HG02588 (cell line): ENCODE results near the gene SLC35B2.

Experiments used
- ATAC-seq: cut with Tn5 transposase; IDR thresholded peaks from one replicate; pipeline ENCODE4 v1.9.1; 2021; ENCODE audit warnings: mild to moderate bottlenecking, moderate library complexity; ENCODE audit not compliant: unreplicated experiment

SLC35B2 gene

GRCh38 chr6:44255105-44255808 is 2.1 kb downstream of the SLC35B2 start:
- no peak for ATAC-seq

- no peak for ATAC-seq
These were observed 2.9 kb downstream of the SLC35B2 start for GRCh38 chr6:44254191-44255104.

GRCh38 chr6:44253307-44254101 is 3.8 kb downstream of the SLC35B2 start:
- ATAC-seq: no peak

- no peak for ATAC-seq
These were observed 5.5 kb downstream of the SLC35B2 start for GRCh38 chr6:44251576-44252524.

GRCh38 chr6:44250718-44251123 is 6.6 kb downstream of the SLC35B2 start:
- no peak for ATAC-seq

GRCh38 chr6:44250067-44250717 is 7.1 kb downstream of the SLC35B2 start:
- no peak for ATAC-seq

GRCh38 chr6:44249082-44249748 is 8.1 kb downstream of the SLC35B2 start:
- ATAC-seq: no peak

GRCh38 chr6:44248579-44248978 is 8.7 kb downstream of the SLC35B2 start:
- ATAC-seq: no peak

- ATAC-seq: peak; percentile 32
These were observed 9.7 kb downstream of the SLC35B2 start for GRCh38 chr6:44247338-44248302.

GRCh38 chr6:44246663-44247337 is 10.5 kb downstream of the SLC35B2 start, which contains the start of gene HSP90AB1:
HSP90AB1 (plus strand) TSS chr6:44247101; CDS start chr6:44248630, 1,529 bp downstream.
- ATAC-seq: peak; percentile 56

- ATAC-seq: peak; percentile 53
These were observed 11.2 kb downstream of the SLC35B2 start for GRCh38 chr6:44245912-44246662.

GRCh38 chr6:44245391-44245911 is 11.9 kb downstream of the SLC35B2 start:
- no peak for ATAC-seq

GRCh38 chr6:44243345-44243744 is 14.0 kb downstream of the SLC35B2 start:
- ATAC-seq: no peak

- no peak for ATAC-seq
These were observed 18.5 kb downstream of the SLC35B2 start for GRCh38 chr6:44238687-44239350.

GRCh38 chr6:44237813-44238433 is 19.4 kb downstream of the SLC35B2 start:
- peak; percentile 81 for ATAC-seq
